ENCODE data around the gene HHATL. TPM values are rescaled to one million over a fixed set of nuclear protein-coding genes. Genes with fewer than 3 reads are reported as not detected.

HHATL gene
- total and polyA plus RNA-seq, 10 donors, result 0.13 to 0.42 TPM; not detected in 8

GRCh38 chr3:42652611-42653302 lies 49.8 kb downstream of the HHATL start:
- no peak for TF ChIP-seq CTCF (IDR thresholded peaks at IDR 0.05 in 8 of 11, conservative IDR thresholded peaks at IDR 0.05 in 3 of 11)
- peak in 1 of 3 donors; percentile 25 for TF ChIP-seq POLR2A (IDR thresholded peaks at IDR 0.05)
- TF ChIP-seq POLR2AphosphoS5 (IDR thresholded peaks at IDR 0.05), result peak; percentile 69 to 81 (median 79)
- H3K9me3 ChIP-seq, result no peaks in the 10 kb centered on the region
- DNase-seq, result peak; percentile 91
- H3K36me3 ChIP-seq, result peaks cover 0 to 25% (median 12%) of the 10 kb centered on the region in 6 donors
- peaks cover 0 to 15% (median 0%) of the 10 kb centered on the region in 7 donors for H3K27me3 ChIP-seq (replicated peaks in 1 of 7)
- H3K27ac ChIP-seq, result peak overlapping the region in 7 of 8 donors; percentile 69 to 90 (median 79)
- intact Hi-C loops (cut with DNase I; ENCODE audit: low total_unique reads), result loop anchor here (10.0 kb wide), 1 partner anchor 92 kb away; no protein-coding TSS in a partner anchor
- WGBS, 5 donors, result 30 to 48% (median 34%) methylated on average over 6 to 7 of the region's 7 CpGs
- peaks cover 17 to 87% (median 39%) of the 10 kb centered on the region in 6 donors for H3K4me1 ChIP-seq
- H3K4me3 ChIP-seq, result peak overlapping the region in 7 of 8 donors; percentile 47 to 86 (median 65)

- WGBS, 5 donors, result 50 to 88% (median 62%) methylated on average over 1 of the region's 1 CpG
- peaks cover 17 to 92% (median 39%) of the 10 kb centered on the region in 6 donors for H3K4me1 ChIP-seq
- intact Hi-C loops (cut with DNase I; ENCODE audit: low total_unique reads), result loop anchor here (10.0 kb wide), 1 partner anchor 93 kb away; no protein-coding TSS in a partner anchor
- H3K27me3 ChIP-seq (replicated peaks in 1 of 7), result peaks cover 0 to 15% (median 0%) of the 10 kb centered on the region in 7 donors
- TF ChIP-seq POLR2A (IDR thresholded peaks at IDR 0.05) (no peak), POLR2AphosphoS5 (IDR thresholded peaks at IDR 0.05) (no peak), CTCF (IDR thresholded peaks at IDR 0.05 in 8 of 11, conservative IDR thresholded peaks at IDR 0.05 in 3 of 11) (no peak)
- no peak for DNase-seq
- no peaks in the 10 kb centered on the region for H3K9me3 ChIP-seq
- peak overlapping the region in 4 of 8 donors; percentile 65 to 86 (median 72) for H3K4me3 ChIP-seq
- H3K36me3 ChIP-seq, result peaks cover 0 to 30% (median 16%) of the 10 kb centered on the region in 6 donors
- H3K27ac ChIP-seq, result peak overlapping the region in 7 of 8 donors; percentile 69 to 90 (median 79)
Measured at GRCh38 chr3:42652251-42652610, 50.4 kb downstream of the HHATL start.

- no peak for DNase-seq
Measured at GRCh38 chr3:42651248-42652091, 51.1 kb downstream of the HHATL start.

More at GRCh38 chr3:42651248-42652091, 51.1 kb downstream of the HHATL start:
- peaks cover 0 to 38% (median 22%) of the 10 kb centered on the region in 6 donors for H3K36me3 ChIP-seq
- H3K9me3 ChIP-seq, result no peaks in the 10 kb centered on the region
- H3K27ac ChIP-seq, result peak overlapping the region in 2 of 8 donors; percentile 85 to 90
- no peak for TF ChIP-seq POLR2A (IDR thresholded peaks at IDR 0.05)
- no peak for TF ChIP-seq POLR2AphosphoS5 (IDR thresholded peaks at IDR 0.05)
- TF ChIP-seq CTCF (IDR thresholded peaks at IDR 0.05 in 8 of 11, conservative IDR thresholded peaks at IDR 0.05 in 3 of 11), result no peak
- H3K27me3 ChIP-seq (replicated peaks in 1 of 7), result peaks cover 0 to 15% (median 0%) of the 10 kb centered on the region in 7 donors
- peaks cover 17 to 94% (median 39%) of the 10 kb centered on the region in 6 donors for H3K4me1 ChIP-seq
- intact Hi-C loops (cut with DNase I; ENCODE audit: low total_unique reads), result loop anchor here (10.0 kb wide), 1 partner anchor 93 kb away; no protein-coding TSS in a partner anchor
- WGBS, 5 donors, result 88 to 91% (median 90%) methylated on average over 9 of the region's 9 CpGs
- H3K4me3 ChIP-seq, result peak overlapping the region in 1 of 8 donors; percentile 86
